BLaER1 treated with 17β-estradiol and CSF1 and Interleukin-3, amounts not matched to agents 10 nM and 100 nM (cell line): ENCODE measurements around the gene ZNF148.

Source experiments
- H3K27ac ChIP-seq, 11 experiments: shearing (Covaris generic); formaldehyde crosslinking; 2 replicates each; pipeline ENCODE4 v1.8.1; 2022
- H3K27me3 ChIP-seq, 11 experiments: shearing (Covaris generic); formaldehyde crosslinking; 2 replicates each; pipeline ENCODE4 v1.8.1; 2022
- H3K36me3 ChIP-seq, 11 experiments: shearing (Covaris generic); formaldehyde crosslinking; 2 replicates each; pipeline ENCODE4 v1.8.1; 2022
- H3K4me1 ChIP-seq, 10 experiments: shearing (Covaris generic); formaldehyde crosslinking; 2 replicates each; pipeline ENCODE4 v1.8.1; 2022
- H3K4me2 ChIP-seq, 11 experiments: shearing (Covaris generic); formaldehyde crosslinking; 2 replicates each; pipeline ENCODE4 v1.8.1; 2022
- H3K4me3 ChIP-seq, 10 experiments: shearing (Covaris generic); formaldehyde crosslinking; 2 replicates each; pipeline ENCODE4 v1.8.1; 2022
- H3K9ac ChIP-seq, 11 experiments: shearing (Covaris generic); formaldehyde crosslinking; 2 replicates each; pipeline ENCODE4 v1.8.1; 2022
- H3K9me3 ChIP-seq, 11 experiments: shearing (Covaris generic); formaldehyde crosslinking; replicated peaks in 1 of 11; 2 replicates each; pipeline ENCODE4 v1.8.1; 2022
- H4K20me1 ChIP-seq, 11 experiments: shearing (Covaris generic); formaldehyde crosslinking; 2 replicates each; pipeline ENCODE4 v1.8.1; 2022
- Cebpa-rat ChIP-seq, 11 experiments: shearing (Covaris generic); IDR thresholded peaks; 2 replicates each; pipeline ENCODE4 v1.8.1; 2022

The ZNF148 gene

DNA sequence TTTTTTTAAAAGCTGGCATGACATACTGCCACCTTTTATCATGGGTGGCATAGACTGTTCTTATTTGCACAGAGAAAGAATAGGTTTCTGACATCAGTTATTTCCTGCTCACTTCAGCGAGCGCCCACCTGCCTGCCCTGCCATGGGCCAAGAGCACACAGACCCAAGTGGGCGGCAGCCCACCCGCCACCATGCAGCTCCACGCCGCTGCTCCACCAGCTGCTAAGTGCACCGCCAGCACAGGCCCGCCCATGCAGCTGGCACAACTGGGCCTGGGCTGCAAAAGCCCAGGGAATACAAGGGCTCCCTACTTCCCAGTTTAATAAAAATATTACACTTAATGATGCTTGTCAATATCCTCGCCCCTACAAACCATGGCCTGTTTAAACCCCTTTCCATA, 15.4 kb downstream of the ZNF148 start:
- Histone ChIP-seq H3K36me3 (peaks cover 10 to 24% (median 16%) of the 10 kb centered on the region in 11 experiments; a peak in 20 of 22 replicates), H3K9me3 (no peaks in the 10 kb centered on the region), H3K4me1 (peaks cover 33 to 51% (median 46%) of the 10 kb centered on the region in 10 experiments), H4K20me1 (peaks cover 92 to 100% (median 99%) of the 10 kb centered on the region in 11 experiments), H3K27ac (no peak overlapping the region), H3K4me3 (no peak overlapping the region), H3K4me2 (peak overlapping the region in 10 of 11 experiments; percentile 8 to 54 (median 38); a peak in 14 of 22 replicates), H3K27me3 (no peaks in the 10 kb centered on the region), H3K9ac (no peak overlapping the region)
- no peak for TF ChIP-seq Cebpa-rat (IDR thresholded peaks at IDR 0.05)

- H3K9me3 ChIP-seq, result no peaks in the 10 kb centered on the region; a peak in 1 of 22 replicates
- H3K27me3 ChIP-seq, result no peaks in the 10 kb centered on the region
- TF ChIP-seq Cebpa-rat (IDR thresholded peaks at IDR 0.05), result no peak
- peak overlapping the region in 1 of 11 experiments; percentile 7; a peak in 2 of 22 replicates for H3K27ac ChIP-seq
- peaks cover 33 to 51% (median 46%) of the 10 kb centered on the region in 10 experiments for H3K4me1 ChIP-seq
- peak overlapping the region in 5 of 11 experiments; percentile 8 to 97 (median 50); a peak in 4 of 22 replicates for H3K4me2 ChIP-seq
- H4K20me1 ChIP-seq, result peaks cover 86 to 100% (median 94%) of the 10 kb centered on the region in 11 experiments
- H3K4me3 ChIP-seq, result no peak overlapping the region
- peaks cover 4 to 18% (median 9%) of the 10 kb centered on the region in 11 experiments; a peak in 19 of 22 replicates for H3K36me3 ChIP-seq
- no peak overlapping the region for H3K9ac ChIP-seq
Observed at GRCh38 chr3:125358923-125359322, 16.2 kb downstream of the ZNF148 start.

DNA sequence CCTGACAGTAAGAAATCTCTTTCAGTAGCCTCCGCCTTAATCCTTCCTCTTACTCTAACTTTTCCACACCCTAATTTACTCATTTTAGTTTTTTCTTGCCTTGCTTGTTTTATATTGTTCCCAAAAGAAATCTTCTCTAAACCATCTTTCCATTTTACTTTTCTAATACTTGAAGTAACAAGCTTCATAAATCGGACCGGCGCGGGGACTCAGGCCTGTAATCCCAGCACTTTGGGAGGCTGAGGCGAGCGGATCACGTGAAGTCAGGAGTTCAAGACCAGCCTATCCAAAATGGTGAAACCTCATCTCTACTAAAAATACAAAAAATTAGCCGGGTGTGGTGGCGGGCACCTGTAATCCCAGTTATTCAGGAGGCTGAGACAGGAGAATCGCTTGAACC, 17.3 kb downstream of the ZNF148 start:
- Histone ChIP-seq H4K20me1 (peaks cover 75 to 100% (median 92%) of the 10 kb centered on the region in 11 experiments), H3K4me1 (peaks cover 33 to 51% (median 47%) of the 10 kb centered on the region in 10 experiments), H3K9me3 (peaks cover 0 to 10% (median 8%) of the 10 kb centered on the region in 11 experiments; a peak in 8 of 22 replicates), H3K27ac (peak overlapping the region in 7 of 11 experiments; percentile 68 to 77 (median 73); a peak in 10 of 22 replicates), H3K36me3 (peaks cover 0 to 19% (median 9%) of the 10 kb centered on the region in 11 experiments; a peak in 14 of 22 replicates), H3K9ac (peak overlapping the region; percentile 71 to 83 (median 77); a peak in 18 of 22 replicates), H3K4me3 (peak overlapping the region; percentile 58 to 76 (median 68); a peak in 19 of 20 replicates), H3K27me3 (no peaks in the 10 kb centered on the region), H3K4me2 (peak overlapping the region; percentile 93 to 98 (median 97))
- TF ChIP-seq Cebpa-rat (IDR thresholded peaks at IDR 0.05), result no peak

GRCh38 chr3:125357032-125357658, 18.0 kb downstream of the ZNF148 start:
- H3K9ac ChIP-seq, result peak overlapping the region; percentile 71 to 83 (median 77)
- H3K4me3 ChIP-seq, result peak overlapping the region; percentile 58 to 76 (median 68)
- peaks cover 68 to 100% (median 92%) of the 10 kb centered on the region in 11 experiments for H4K20me1 ChIP-seq
- peaks cover 33 to 55% (median 47%) of the 10 kb centered on the region in 10 experiments for H3K4me1 ChIP-seq
- peak overlapping the region; percentile 93 to 98 (median 97) for H3K4me2 ChIP-seq
- H3K27ac ChIP-seq, result peak overlapping the region; percentile 0 to 77 (median 72); a peak in 20 of 22 replicates
- no peak for TF ChIP-seq Cebpa-rat (IDR thresholded peaks at IDR 0.05)
- H3K36me3 ChIP-seq, result peaks cover 0 to 26% (median 14%) of the 10 kb centered on the region in 11 experiments; a peak in 15 of 22 replicates
- peaks cover 0 to 17% (median 14%) of the 10 kb centered on the region in 11 experiments; a peak in 16 of 22 replicates for H3K9me3 ChIP-seq
- H3K27me3 ChIP-seq, result no peaks in the 10 kb centered on the region

- Histone ChIP-seq H3K4me2 (peak overlapping the region; percentile 93 to 98 (median 97)), H3K27ac (peak overlapping the region; percentile 0 to 77 (median 72); a peak in 20 of 22 replicates), H3K9me3 (peaks cover 0 to 25% (median 21%) of the 10 kb centered on the region in 11 experiments; a peak in 17 of 22 replicates), H3K36me3 (peaks cover 0 to 28% (median 22%) of the 10 kb centered on the region in 11 experiments; a peak in 17 of 22 replicates), H3K4me3 (peak overlapping the region; percentile 58 to 76 (median 68)), H4K20me1 (peaks cover 60 to 100% (median 92%) of the 10 kb centered on the region in 11 experiments), H3K27me3 (no peaks in the 10 kb centered on the region), H3K4me1 (peaks cover 33 to 56% (median 47%) of the 10 kb centered on the region in 10 experiments), H3K9ac (peak overlapping the region; percentile 71 to 83 (median 77))
- TF ChIP-seq Cebpa-rat (IDR thresholded peaks at IDR 0.05), result no peak
Observed at GRCh38 chr3:125356140-125357026, 18.7 kb downstream of the ZNF148 start.

- H3K9me3 ChIP-seq, result peaks cover 8 to 52% (median 48%) of the 10 kb centered on the region in 11 experiments; a peak in 21 of 22 replicates
- H3K4me3 ChIP-seq, result no peak overlapping the region
- no peak for TF ChIP-seq Cebpa-rat (IDR thresholded peaks at IDR 0.05)
- no peaks in the 10 kb centered on the region for H3K27me3 ChIP-seq
- H3K4me2 ChIP-seq, result peak overlapping the region in 1 of 11 experiments; percentile 20; a peak in 2 of 22 replicates
- H3K4me1 ChIP-seq, result peaks cover 25 to 47% (median 30%) of the 10 kb centered on the region in 10 experiments
- H4K20me1 ChIP-seq, result peaks cover 35 to 100% (median 85%) of the 10 kb centered on the region in 11 experiments
- H3K27ac ChIP-seq, result no peak overlapping the region
- no peak overlapping the region for H3K9ac ChIP-seq
- H3K36me3 ChIP-seq, result peaks cover 12 to 55% (median 48%) of the 10 kb centered on the region in 11 experiments; a peak in 21 of 22 replicates
Observed at GRCh38 chr3:125353659-125354058, 21.5 kb downstream of the ZNF148 start.

DNA sequence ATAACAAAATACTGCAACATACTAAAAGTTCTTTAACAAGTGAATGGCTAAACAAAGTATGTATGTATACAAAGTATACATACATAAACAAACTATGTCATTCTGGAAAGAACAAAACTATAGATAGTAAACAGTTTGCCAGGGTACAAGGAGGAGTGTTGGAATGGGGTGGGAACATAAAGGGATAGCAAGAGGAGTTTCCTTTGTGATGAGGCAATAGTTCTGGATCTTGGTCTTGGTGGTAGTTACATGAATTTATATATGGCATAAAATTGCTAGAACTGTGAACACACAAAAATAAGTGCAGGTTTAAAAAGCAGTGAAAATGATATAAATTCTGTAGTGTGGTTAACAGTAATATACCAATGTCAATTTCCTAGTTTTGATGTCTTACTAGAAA, 22.0 kb downstream of the ZNF148 start:
- TF ChIP-seq Cebpa-rat (IDR thresholded peaks at IDR 0.05), result peak in 2 of 11 experiments; percentile 11 to 64; a peak in 1 of 22 replicates
- Histone ChIP-seq H4K20me1 (peaks cover 33 to 100% (median 81%) of the 10 kb centered on the region in 11 experiments), H3K27ac (no peak overlapping the region), H3K9ac (no peak overlapping the region), H3K4me1 (peaks cover 25 to 47% (median 29%) of the 10 kb centered on the region in 10 experiments), H3K4me3 (no peak overlapping the region), H3K4me2 (no peak overlapping the region), H3K27me3 (no peaks in the 10 kb centered on the region), H3K36me3 (peaks cover 15 to 60% (median 53%) of the 10 kb centered on the region in 11 experiments; a peak in 21 of 22 replicates), H3K9me3 (peaks cover 10 to 57% (median 53%) of the 10 kb centered on the region in 11 experiments; a peak in 21 of 22 replicates)

GRCh38 chr3:125351814-125352456, 23.2 kb downstream of the ZNF148 start:
- peaks cover 22 to 72% (median 59%) of the 10 kb centered on the region in 11 experiments; a peak in 21 of 22 replicates for H3K36me3 ChIP-seq
- H3K4me3 ChIP-seq, result no peak overlapping the region
- no peaks in the 10 kb centered on the region for H3K27me3 ChIP-seq
- H3K9me3 ChIP-seq, result peaks cover 22 to 69% (median 65%) of the 10 kb centered on the region in 11 experiments; a peak in 21 of 22 replicates
- no peak overlapping the region for H3K27ac ChIP-seq
- no peak overlapping the region for H3K9ac ChIP-seq
- TF ChIP-seq Cebpa-rat (IDR thresholded peaks at IDR 0.05), result no peak
- no peak overlapping the region for H3K4me2 ChIP-seq
- peaks cover 22 to 98% (median 69%) of the 10 kb centered on the region in 11 experiments for H4K20me1 ChIP-seq
- H3K4me1 ChIP-seq, result peaks cover 13 to 38% (median 17%) of the 10 kb centered on the region in 10 experiments
